ENCODE data around the gene LAMA2. TPM values are rescaled to one million over a fixed set of nuclear protein-coding genes. Genes with fewer than 3 reads are reported as not detected.

Gene LAMA2
- total RNA-seq, 4 donors from 2014 or later, result 203 to 339 (median 275) TPM

DNA sequence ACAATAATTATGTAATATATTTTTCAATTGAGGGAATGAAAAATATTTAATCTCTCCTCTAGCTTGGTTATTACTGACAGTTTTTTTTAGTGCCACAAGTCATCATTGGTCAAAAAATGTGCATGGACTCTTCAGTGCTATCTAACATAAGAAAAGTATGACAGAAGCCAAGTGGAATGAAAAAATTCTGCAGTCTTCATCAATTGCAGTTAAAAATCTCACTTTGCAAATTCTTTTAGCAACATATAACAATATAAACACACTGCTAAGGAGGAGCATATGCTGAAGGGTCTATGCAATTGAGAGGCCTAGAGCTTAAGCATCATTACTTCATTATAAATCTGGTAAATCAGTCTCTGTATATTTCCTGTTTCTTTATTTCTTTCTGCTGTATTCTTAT lies 652.0 kb downstream of the LAMA2 start:
- Histone ChIP-seq H3K27me3 (no peaks in the 10 kb centered on the region), H3K27ac (no peak overlapping the region), H3K4me3 (no peak overlapping the region), H3K9me3 (no peaks in the 10 kb centered on the region), H3K4me1 (no peaks in the 10 kb centered on the region), H3K36me3 (no peaks in the 10 kb centered on the region)
- TF ChIP-seq EP300 (IDR thresholded peaks at IDR 0.05) (no peak), CTCF (IDR thresholded peaks at IDR 0.05) (no peak)
- DNase-seq (ENCODE audit: low spot score in 2 of 2), result no peak

- Histone ChIP-seq H3K36me3 (no peaks in the 10 kb centered on the region), H3K4me3 (no peak overlapping the region), H3K9me3 (no peaks in the 10 kb centered on the region), H3K4me1 (no peaks in the 10 kb centered on the region), H3K27ac (peak overlapping the region in 2 of 4 donors; percentile 22 to 44), H3K27me3 (no peaks in the 10 kb centered on the region)
- DNase-seq (ENCODE audit: low spot score in 2 of 2), result no peak
- TF ChIP-seq POLR2A (IDR thresholded peaks at IDR 0.05) (no peak), EP300 (IDR thresholded peaks at IDR 0.05) (no peak)
Observed at GRCh38 chr6:129536271-129536670, 653.3 kb downstream of the LAMA2 start.

- no peak overlapping the region for H3K4me3 ChIP-seq
- no peaks in the 10 kb centered on the region for H3K9me3 ChIP-seq
- H3K27ac ChIP-seq, result no peak overlapping the region
- no peaks in the 10 kb centered on the region for H3K27me3 ChIP-seq
- DNase-seq (ENCODE audit: low spot score in 2 of 2), result no peak
- no peaks in the 10 kb centered on the region for H3K4me1 ChIP-seq
- no peaks in the 10 kb centered on the region for H3K36me3 ChIP-seq
- TF ChIP-seq CTCF (IDR thresholded peaks at IDR 0.05) (no peak), POLR2A (IDR thresholded peaks at IDR 0.05) (no peak), EP300 (IDR thresholded peaks at IDR 0.05) (no peak)
- 82 to 89% methylated on average over 2 of the region's 2 CpGs for WGBS, 2 donors
Observed at GRCh38 chr6:129539032-129539431, 656.1 kb downstream of the LAMA2 start.

DNA sequence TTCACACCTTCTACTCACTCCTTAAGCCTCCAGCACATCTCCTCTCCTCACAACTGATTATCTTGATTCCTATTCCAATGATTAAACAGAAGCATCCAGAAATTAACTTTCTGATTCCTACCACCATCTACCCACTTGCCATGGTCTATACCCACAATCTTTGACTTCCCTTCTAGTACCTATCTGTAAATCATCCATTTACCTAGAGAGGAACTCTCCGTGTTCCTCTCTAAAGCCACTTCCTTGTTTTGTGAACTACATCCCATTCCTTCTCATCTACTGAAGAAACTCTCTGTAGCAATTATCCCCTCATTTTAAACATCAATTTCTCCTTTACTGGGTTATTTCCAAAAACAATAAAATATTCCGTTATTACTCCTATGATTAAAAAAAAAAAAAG lies 659.8 kb downstream of the LAMA2 start:
- no peaks in the 10 kb centered on the region for H3K4me1 ChIP-seq

GRCh38 chr6:129543981-129544380 lies 661.0 kb downstream of the LAMA2 start:
- TF ChIP-seq EP300 (IDR thresholded peaks at IDR 0.05) (no peak), POLR2A (IDR thresholded peaks at IDR 0.05) (no peak), CTCF (IDR thresholded peaks at IDR 0.05) (no peak)
- H3K4me3 ChIP-seq, result no peak overlapping the region

More for the DNA sequence above, 659.8 kb downstream of the LAMA2 start:
- no peak for TF ChIP-seq POLR2A (IDR thresholded peaks at IDR 0.05)
- TF ChIP-seq EP300 (IDR thresholded peaks at IDR 0.05), result no peak
- TF ChIP-seq CTCF (IDR thresholded peaks at IDR 0.05), result no peak
- Histone ChIP-seq H3K27ac (no peak overlapping the region), H3K9me3 (peaks cover 0 to 2% (median 0%) of the 10 kb centered on the region in 4 donors), H3K4me3 (no peak overlapping the region), H3K27me3 (no peaks in the 10 kb centered on the region), H3K36me3 (no peaks in the 10 kb centered on the region)
- no peak for DNase-seq (ENCODE audit: low spot score in 2 of 2)
- 49 to 64% methylated on average over 2 of the region's 2 CpGs for WGBS, 2 donors

More at GRCh38 chr6:129543981-129544380, 661.0 kb downstream of the LAMA2 start:
- Histone ChIP-seq H3K27me3 (no peaks in the 10 kb centered on the region), H3K36me3 (no peaks in the 10 kb centered on the region), H3K27ac (no peak overlapping the region), H3K4me1 (no peaks in the 10 kb centered on the region), H3K9me3 (peaks cover 0 to 2% (median 0%) of the 10 kb centered on the region in 4 donors)
- no peak for DNase-seq (ENCODE audit: low spot score in 2 of 2)
- 88 to 98% methylated on average over 2 of the region's 2 CpGs for WGBS, 2 donors
